Prostate gland (tissue), 2 donors: ENCODE results near the gene TCF7L1.

ENCODE experiments used
- POLR2A ChIP-seq: fragments of 450-650 bp; IDR thresholded peaks from one replicate; pipeline ENCODE4 v1.6.1; 2016; ENCODE audit warnings: antibody characterized with exemption, mild to moderate bottlenecking
- POLR2AphosphoS5 ChIP-seq: sonication (generic); formaldehyde crosslinking; IDR thresholded peaks from one replicate; pipeline ENCODE4 v1.6.1; 2017; ENCODE audit warnings: antibody characterized with exemption
- TF ChIP-seq, protein P1 (sequence below), 4 experiments: fragments of 200-600 bp in 2 of 4; fragments of 450-650 bp in 2 of 4; sonication (generic) in 2 of 4; IDR thresholded peaks; 1 replicate in 3 of 4; 2 replicates in 1 of 4; pipeline ENCODE4 v1.5.1; 2016 to 2019; ENCODE audit warnings: antibody characterized with exemption in 4 of 4, mild to moderate bottlenecking in 2 of 4, moderate library complexity in 2 of 4

DNA sequence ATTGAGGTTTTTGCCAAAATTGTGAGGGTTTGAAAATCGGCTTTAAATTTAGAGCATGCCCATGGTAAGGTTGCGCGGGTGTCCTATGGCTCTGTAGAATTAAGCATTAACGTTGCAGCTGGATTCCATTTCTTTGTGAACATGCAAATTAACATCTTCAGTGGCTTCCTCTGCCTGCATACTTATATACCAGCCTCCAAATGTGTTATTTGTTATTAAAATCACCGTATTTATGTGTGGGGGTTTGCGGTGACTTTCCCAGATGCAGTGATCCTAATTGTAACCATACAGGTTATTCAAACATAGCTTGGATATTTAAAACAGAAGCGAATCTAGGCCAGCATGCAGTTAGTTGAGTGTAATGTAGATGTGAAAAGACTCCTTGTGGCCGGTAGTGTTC is 114.4 kb downstream of the TCF7L1 start:
- TF ChIP-seq, protein P1, sequence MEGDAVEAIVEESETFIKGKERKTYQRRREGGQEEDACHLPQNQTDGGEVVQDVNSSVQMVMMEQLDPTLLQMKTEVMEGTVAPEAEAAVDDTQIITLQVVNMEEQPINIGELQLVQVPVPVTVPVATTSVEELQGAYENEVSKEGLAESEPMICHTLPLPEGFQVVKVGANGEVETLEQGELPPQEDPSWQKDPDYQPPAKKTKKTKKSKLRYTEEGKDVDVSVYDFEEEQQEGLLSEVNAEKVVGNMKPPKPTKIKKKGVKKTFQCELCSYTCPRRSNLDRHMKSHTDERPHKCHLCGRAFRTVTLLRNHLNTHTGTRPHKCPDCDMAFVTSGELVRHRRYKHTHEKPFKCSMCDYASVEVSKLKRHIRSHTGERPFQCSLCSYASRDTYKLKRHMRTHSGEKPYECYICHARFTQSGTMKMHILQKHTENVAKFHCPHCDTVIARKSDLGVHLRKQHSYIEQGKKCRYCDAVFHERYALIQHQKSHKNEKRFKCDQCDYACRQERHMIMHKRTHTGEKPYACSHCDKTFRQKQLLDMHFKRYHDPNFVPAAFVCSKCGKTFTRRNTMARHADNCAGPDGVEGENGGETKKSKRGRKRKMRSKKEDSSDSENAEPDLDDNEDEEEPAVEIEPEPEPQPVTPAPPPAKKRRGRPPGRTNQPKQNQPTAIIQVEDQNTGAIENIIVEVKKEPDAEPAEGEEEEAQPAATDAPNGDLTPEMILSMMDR (IDR thresholded peaks at IDR 0.05), result no peak
- TF ChIP-seq POLR2A (no peak), POLR2AphosphoS5 (no peak)
